ENCODE data around the gene NME8.

Gene NME8

GRCh38 chr7:37923996-37924395 lies 75.6 kb downstream of the NME8 start:
- TF ChIP-seq POLR2AphosphoS5 (IDR thresholded peaks at IDR 0.05; ENCODE audit: borderline replicate concordance, low read depth, low read length) (no peak), FOXP2 (optimal IDR thresholded peaks at IDR 0.05; ENCODE audit: control extremely low read depth, extremely low read length, insufficient read depth) (no peak), EZH2 (IDR thresholded peaks at IDR 0.05) (no peak)
- DNase-seq (ENCODE audit: low read depth, low spot score), result no peak
- no peak overlapping the region for H3K9ac ChIP-seq (ENCODE audit: insufficient read length)
- peaks cover 9% of the 10 kb centered on the region; the same call in 1 of the 2 replicates for H3K9me3 ChIP-seq (ENCODE audit: low read depth, low read length)
- H3K27ac ChIP-seq, result no peak overlapping the region
- no peak overlapping the region for H3K4me3 ChIP-seq
- H3K36me3 ChIP-seq (ENCODE audit: insufficient read depth, low read length), result peaks cover 36% of the 10 kb centered on the region

- peaks cover 9% of the 10 kb centered on the region; the same call in 1 of the 2 replicates for H3K9me3 ChIP-seq (ENCODE audit: low read depth, low read length)
- TF ChIP-seq FOXP2 (optimal IDR thresholded peaks at IDR 0.05; ENCODE audit: control extremely low read depth, extremely low read length, insufficient read depth), result no peak
- no peak for TF ChIP-seq EZH2 (IDR thresholded peaks at IDR 0.05)
- TF ChIP-seq POLR2AphosphoS5 (IDR thresholded peaks at IDR 0.05; ENCODE audit: borderline replicate concordance, low read depth, low read length), result no peak
- DNase-seq (ENCODE audit: low read depth, low spot score), result no peak
- peaks cover 36% of the 10 kb centered on the region for H3K36me3 ChIP-seq (ENCODE audit: insufficient read depth, low read length)
- H3K27ac ChIP-seq, result no peak overlapping the region
- no peak overlapping the region for H3K4me3 ChIP-seq
- no peak overlapping the region for H3K9ac ChIP-seq (ENCODE audit: insufficient read length)
Measured at GRCh38 chr7:37924491-37925041, 76.2 kb downstream of the NME8 start.

GRCh38 chr7:37925620-37926019 lies 77.2 kb downstream of the NME8 start:
- no peak for DNase-seq (ENCODE audit: low read depth, low spot score)
- no peak for TF ChIP-seq POLR2AphosphoS5 (IDR thresholded peaks at IDR 0.05; ENCODE audit: borderline replicate concordance, low read depth, low read length)
- no peak for TF ChIP-seq FOXP2 (optimal IDR thresholded peaks at IDR 0.05; ENCODE audit: control extremely low read depth, extremely low read length, insufficient read depth)
- TF ChIP-seq EZH2 (IDR thresholded peaks at IDR 0.05), result no peak
- H3K9ac ChIP-seq (ENCODE audit: insufficient read length), result no peak overlapping the region
- H3K9me3 ChIP-seq (ENCODE audit: low read depth, low read length), result peaks cover 9% of the 10 kb centered on the region; the same call in 1 of the 2 replicates
- no peak overlapping the region for H3K4me3 ChIP-seq
- peaks cover 36% of the 10 kb centered on the region for H3K36me3 ChIP-seq (ENCODE audit: insufficient read depth, low read length)
- H3K27ac ChIP-seq, result no peak overlapping the region

GRCh38 chr7:37927773-37928444 lies 79.5 kb downstream of the NME8 start:
- no peak overlapping the region for H3K27ac ChIP-seq
- peaks cover 9% of the 10 kb centered on the region; the same call in 1 of the 2 replicates for H3K9me3 ChIP-seq (ENCODE audit: low read depth, low read length)
- H3K9ac ChIP-seq (ENCODE audit: insufficient read length), result no peak overlapping the region
- peaks cover 32% of the 10 kb centered on the region for H3K36me3 ChIP-seq (ENCODE audit: insufficient read depth, low read length)
- TF ChIP-seq POLR2AphosphoS5 (IDR thresholded peaks at IDR 0.05; ENCODE audit: borderline replicate concordance, low read depth, low read length), result no peak
- no peak for TF ChIP-seq FOXP2 (optimal IDR thresholded peaks at IDR 0.05; ENCODE audit: control extremely low read depth, extremely low read length, insufficient read depth)
- TF ChIP-seq EZH2 (IDR thresholded peaks at IDR 0.05), result no peak
- DNase-seq (ENCODE audit: low read depth, low spot score), result no peak
- H3K4me3 ChIP-seq, result no peak overlapping the region

- Histone ChIP-seq H3K4me3 (no peak overlapping the region), H3K9ac (ENCODE audit: insufficient read length) (no peak overlapping the region), H3K9me3 (ENCODE audit: low read depth, low read length) (peaks cover 9% of the 10 kb centered on the region; the same call in 1 of the 2 replicates), H3K36me3 (ENCODE audit: insufficient read depth, low read length) (peaks cover 23% of the 10 kb centered on the region), H3K27ac (no peak overlapping the region)
- no peak for TF ChIP-seq EZH2 (IDR thresholded peaks at IDR 0.05)
- TF ChIP-seq FOXP2 (optimal IDR thresholded peaks at IDR 0.05; ENCODE audit: control extremely low read depth, extremely low read length, insufficient read depth), result no peak
- no peak for TF ChIP-seq POLR2AphosphoS5 (IDR thresholded peaks at IDR 0.05; ENCODE audit: borderline replicate concordance, low read depth, low read length)
- no peak for DNase-seq (ENCODE audit: low read depth, low spot score)
Measured at GRCh38 chr7:37928878-37929277, 80.5 kb downstream of the NME8 start.

- Histone ChIP-seq H3K4me3 (no peak overlapping the region), H3K27ac (no peak overlapping the region), H3K9ac (ENCODE audit: insufficient read length) (no peak overlapping the region), H3K9me3 (ENCODE audit: low read depth, low read length) (peaks cover 5% of the 10 kb centered on the region; the same call in 1 of the 2 replicates), H3K36me3 (ENCODE audit: insufficient read depth, low read length) (peaks cover 7% of the 10 kb centered on the region)
- DNase-seq (ENCODE audit: low read depth, low spot score), result no peak
- TF ChIP-seq POLR2AphosphoS5 (IDR thresholded peaks at IDR 0.05; ENCODE audit: borderline replicate concordance, low read depth, low read length) (no peak), FOXP2 (optimal IDR thresholded peaks at IDR 0.05; ENCODE audit: control extremely low read depth, extremely low read length, insufficient read depth) (no peak), EZH2 (IDR thresholded peaks at IDR 0.05) (no peak)
Measured at GRCh38 chr7:37930226-37930948, 82.0 kb downstream of the NME8 start.

- no peak overlapping the region for H3K4me3 ChIP-seq
- DNase-seq (ENCODE audit: low read depth, low spot score), result no peak
- TF ChIP-seq FOXP2 (optimal IDR thresholded peaks at IDR 0.05; ENCODE audit: control extremely low read depth, extremely low read length, insufficient read depth), result no peak
- TF ChIP-seq POLR2AphosphoS5 (IDR thresholded peaks at IDR 0.05; ENCODE audit: borderline replicate concordance, low read depth, low read length), result no peak
- no peak for TF ChIP-seq EZH2 (IDR thresholded peaks at IDR 0.05)
Measured at GRCh38 chr7:37932543-37932942, 84.1 kb downstream of the NME8 start.

GRCh38 chr7:37933018-37933566 lies 84.7 kb downstream of the NME8 start:
- H3K4me3 ChIP-seq, result no peak overlapping the region
- H3K9ac ChIP-seq (ENCODE audit: insufficient read length), result no peak overlapping the region
- TF ChIP-seq EZH2 (IDR thresholded peaks at IDR 0.05) (no peak), POLR2AphosphoS5 (IDR thresholded peaks at IDR 0.05; ENCODE audit: borderline replicate concordance, low read depth, low read length) (no peak), FOXP2 (optimal IDR thresholded peaks at IDR 0.05; ENCODE audit: control extremely low read depth, extremely low read length, insufficient read depth) (no peak)
- no peaks in the 10 kb centered on the region for H3K9me3 ChIP-seq (ENCODE audit: low read depth, low read length)
- H3K27ac ChIP-seq, result no peak overlapping the region
- H3K36me3 ChIP-seq (ENCODE audit: insufficient read depth, low read length), result no peaks in the 10 kb centered on the region
- no peak for DNase-seq (ENCODE audit: low read depth, low spot score)

More at GRCh38 chr7:37932543-37932942, 84.1 kb downstream of the NME8 start:
- Histone ChIP-seq H3K27ac (no peak overlapping the region), H3K9me3 (ENCODE audit: low read depth, low read length) (no peaks in the 10 kb centered on the region), H3K9ac (ENCODE audit: insufficient read length) (no peak overlapping the region), H3K36me3 (ENCODE audit: insufficient read depth, low read length) (no peaks in the 10 kb centered on the region)

Measured in SK-N-MC (cell line).